HepG2 (cell line): ENCODE results near the gene AKAP10. TPM values are rescaled to one million over a fixed set of nuclear protein-coding genes. Genes with fewer than 3 reads are reported as not detected.

Experiments used
- ZBTB43 ChIP-seq: sonication (generic); formaldehyde crosslinking; conservative IDR thresholded peaks from 2 replicates; pipeline ENCODE4 v1.4.0; 2020; ENCODE audit warnings: missing genetic modification reagents
- polyA plus RNA-seq, 8 experiments: library from polyadenylated mRNA; depleted of rRNA in 3 of 8; stranded (reverse) in 7 of 8; unstranded in 1 of 8; fragments of >200 nt; fragmentation: Illumina TruSeq in 4 of 8; extraction: Trizol in 4 of 8; gene quantifications; 2 replicates each; pipeline versions ENCODE4 v1.2.1 to v1.2.3, GENCODE V29; 2011 to 2016; ENCODE audit warnings: low read depth in 4 of 8, missing spikeins in 1 of 8, mixed read lengths in 1 of 8; ENCODE audit not compliant: insufficient read depth in 1 of 8
- small RNA-seq, 3 experiments: library from RNA; depleted of rRNA; stranded (forward); fragments of <200 nt; gene quantifications; one replicate each; pipeline ENCODE3, GENCODE V24; 2012; ENCODE audit warnings: low read depth in 2 of 3, low replicate concordance in 1 of 3; ENCODE audit not compliant: insufficient read length in 3 of 3, insufficient read depth in 2 of 3
- total RNA-seq, 5 experiments: library from RNA; depleted of rRNA; stranded (reverse); fragments of >200 nt; fragmentation: Illumina TruSeq; extraction: Trizol; gene quantifications; 2 replicates each; pipeline ENCODE4 v1.2.3, GENCODE V29; 2016; ENCODE audit warnings: low read depth in 1 of 5

The AKAP10 gene
- total and polyA plus RNA-seq, 2 of the 13 experiments (the other 11 are each of a cell fraction or from before 2014, with no cell fraction given): 17.6 to 21.7 TPM

DNA sequence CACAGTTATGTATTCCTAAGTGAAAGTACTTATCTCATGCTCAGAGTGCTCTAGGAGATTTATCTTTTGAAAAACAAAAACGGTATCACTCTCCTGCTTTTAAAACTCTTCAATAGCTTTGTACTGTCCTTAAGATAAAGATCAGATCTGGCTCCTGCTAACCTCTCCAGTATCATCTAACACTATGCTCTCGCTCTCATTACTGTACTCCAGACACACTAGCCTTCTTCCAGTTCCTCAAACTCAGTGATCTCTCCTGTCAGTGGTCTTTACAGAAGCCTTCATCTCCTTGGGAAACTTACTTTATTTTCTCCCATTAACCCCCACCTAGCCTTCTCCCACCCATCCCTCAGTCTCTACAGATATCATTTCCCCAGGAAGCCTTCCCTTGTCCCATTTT is 120.0 kb downstream of the AKAP10 start (continued):
- TF ChIP-seq ZBTB43 (CRISPR knock-in tag): no peak

Small RNAs within 50 kb of the gene (small RNA-seq; reads per million reads assigned to genes)
- gene AC015726.2: 0 reads per million in 3 experiments

Other genes starting within 250 kb of the AKAP10 start
- 0.45 and 0.62 TPM in 2 replicates for gene ALDH3A1, start 229.5 kb downstream of the AKAP10 start, total RNA-seq (2016; rRNA removed; fragmentation: Illumina TruSeq; extraction: Trizol)
- 0.07 and 0.29 TPM in 2 replicates for gene ALDH3A1, start 229.5 kb downstream of the AKAP10 start, polyA plus RNA-seq (2011; rRNA removed)
- gene ULK2, start 109.9 kb downstream of the AKAP10 start, total RNA-seq (2016; rRNA removed; fragmentation: Illumina TruSeq; extraction: Trizol): not detected in 2 replicates
- 0.01 TPM in 1 of 2 replicates, not detected in the other for gene ULK2, start 109.9 kb downstream of the AKAP10 start, polyA plus RNA-seq (2011; rRNA removed)
- gene SPECC1, start 31.5 kb upstream of the AKAP10 start, total RNA-seq (2016; rRNA removed; fragmentation: Illumina TruSeq; extraction: Trizol): 4.2 and 6.9 TPM in 2 replicates
- gene SPECC1, start 31.5 kb upstream of the AKAP10 start, polyA plus RNA-seq (2011; rRNA removed): 1.6 and 2.3 TPM in 2 replicates